Left lung (tissue), 10 donors: ENCODE measurements around the gene PHAF1. TPM values are rescaled to one million over a fixed set of nuclear protein-coding genes. Genes with fewer than 3 reads are reported as not detected.

Experiments used
- ATAC-seq: fragments of 200-7000 bp; cut with Tn5 transposase; one replicate; pipeline ENCODE4 v1.9.1; 2020; ENCODE audit warnings: moderate library complexity
- DNase-seq, 4 donors: peaks; one replicate each; pipeline ENCODE4 v3.0.0-alpha.2; 2013 to 2020
- H3K27ac ChIP-seq, 2 donors: fragments of 200-600 bp; sonication (generic) in 1 of 2; one replicate each; pipeline versions ENCODE4 v1.5.0 to v1.8.0; 2020 to 2021
- H3K27me3 ChIP-seq, 2 donors: fragments of 200-600 bp; sonication (generic) in 1 of 2; one replicate each; pipeline versions ENCODE4 v1.5.0 to v1.8.0; 2020 to 2021
- H3K36me3 ChIP-seq, 2 donors: fragments of 200-600 bp; sonication (generic) in 1 of 2; one replicate each; pipeline versions ENCODE4 v1.5.0 to v1.8.0; 2020 to 2021
- H3K4me1 ChIP-seq, 2 donors: fragments of 200-600 bp; one replicate each; pipeline ENCODE4 v1.8.0; 2021
- H3K4me3 ChIP-seq, 2 donors: fragments of 200-600 bp; sonication (generic) in 1 of 2; one replicate each; pipeline versions ENCODE4 v1.5.0 to v1.8.0; 2020 to 2021; ENCODE audit warnings: mild to moderate bottlenecking in 1 of 2
- H3K9me3 ChIP-seq, 2 donors: fragments of 200-600 bp; sonication (generic) in 1 of 2; one replicate each; pipeline versions ENCODE4 v1.5.0 to v1.8.0; 2020 to 2021
- intact Hi-C, 2 donors: fragments of 100-400 bp; cut with DNase I; formaldehyde crosslinking; loops; one replicate each; pipeline versions ENCODE4 v1.11.2 to v1.14.2; 2022
- polyA plus RNA-seq, 6 donors: library from polyadenylated mRNA; unstranded; fragments of 120-200 nt; gene quantifications; one replicate each; pipeline ENCODE4 v1.2.1, GENCODE V29; 2013; ENCODE audit not compliant: insufficient read length in 6 of 6
- total RNA-seq, 2 donors: library from RNA; stranded (reverse); fragmentation: NEBNext Ultra II Directional; extraction: Animal tissue kit (Norgen Biotek cat#: 25700); gene quantifications; one replicate each; pipeline ENCODE4 v1.2.1, GENCODE V29; 2021
- TF ChIP-seq, protein P1 (sequence below), 2 donors: fragments of 200-600 bp; sonication (generic) in 1 of 2; IDR thresholded peaks; one replicate each; pipeline versions ENCODE4 v1.5.0 to v1.8.0; 2021; ENCODE audit warnings: antibody characterized with exemption in 2 of 2
- donor health status: DM: no; HTN: yes; CAD: no.
- donor health status: DM: no; HTN: no; CAD: no.

Gene PHAF1
- total and polyA plus RNA-seq, 8 donors = 12.3 to 26.5 (median 23.5) TPM

DNA sequence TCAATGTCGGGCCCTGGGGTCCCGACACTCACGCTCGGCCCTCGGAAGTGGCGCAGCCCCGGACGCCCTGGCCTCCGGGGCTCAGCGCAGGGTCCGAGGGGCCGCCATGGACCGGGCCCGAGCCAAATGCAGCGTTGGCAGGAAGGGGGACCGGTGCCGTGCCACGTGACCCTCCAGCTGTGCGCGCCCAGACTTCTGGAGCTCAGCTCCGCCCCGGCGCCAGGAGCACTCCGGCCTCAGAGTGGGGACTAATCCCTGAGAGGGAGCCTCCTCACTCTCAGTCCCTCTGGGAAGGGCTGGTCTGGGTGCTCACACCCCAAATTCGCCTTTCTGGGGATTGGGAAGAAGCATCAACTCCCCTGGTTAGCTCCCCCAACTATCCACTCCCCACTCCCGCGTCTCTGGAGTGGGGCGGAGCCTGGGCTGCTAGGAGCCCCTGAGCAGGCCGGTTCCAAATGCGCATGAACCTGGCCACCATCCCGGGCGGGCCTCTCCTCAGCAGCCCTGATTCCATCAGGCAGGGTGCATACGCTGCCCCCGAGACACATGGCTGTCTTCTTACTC is 41.2 kb downstream of the PHAF1 start, which contains the start of gene B3GNT9:
TSS of gene B3GNT9 (minus strand) at position 166 of the 564 bp plus-strand sequence. CDS start 513 bp downstream, outside the sequence.
- intact Hi-C loops = loop anchor here in 1 of 2 donors (10.0 kb wide), 1 partner anchor 136 kb away; no protein-coding TSS in a partner anchor
- DNase-seq (peak; percentile 83 to 91 (median 90)), ATAC-seq (peak; percentile 85)
- Histone ChIP-seq H3K9me3 (no peaks in the 10 kb centered on the region), H3K27me3 (peaks cover 0 to 45% of the 10 kb centered on the region in 2 donors), H3K36me3 (peaks cover 0 to 48% of the 10 kb centered on the region in 2 donors), H3K4me3 (peak within 1 kb of the TSS; percentile 55 to 59), H3K4me1 (peaks cover 4 to 40% of the 10 kb centered on the region in 2 donors), H3K27ac (peak within 1 kb of the TSS; percentile 73 to 87)
- TF ChIP-seq, protein P1, sequence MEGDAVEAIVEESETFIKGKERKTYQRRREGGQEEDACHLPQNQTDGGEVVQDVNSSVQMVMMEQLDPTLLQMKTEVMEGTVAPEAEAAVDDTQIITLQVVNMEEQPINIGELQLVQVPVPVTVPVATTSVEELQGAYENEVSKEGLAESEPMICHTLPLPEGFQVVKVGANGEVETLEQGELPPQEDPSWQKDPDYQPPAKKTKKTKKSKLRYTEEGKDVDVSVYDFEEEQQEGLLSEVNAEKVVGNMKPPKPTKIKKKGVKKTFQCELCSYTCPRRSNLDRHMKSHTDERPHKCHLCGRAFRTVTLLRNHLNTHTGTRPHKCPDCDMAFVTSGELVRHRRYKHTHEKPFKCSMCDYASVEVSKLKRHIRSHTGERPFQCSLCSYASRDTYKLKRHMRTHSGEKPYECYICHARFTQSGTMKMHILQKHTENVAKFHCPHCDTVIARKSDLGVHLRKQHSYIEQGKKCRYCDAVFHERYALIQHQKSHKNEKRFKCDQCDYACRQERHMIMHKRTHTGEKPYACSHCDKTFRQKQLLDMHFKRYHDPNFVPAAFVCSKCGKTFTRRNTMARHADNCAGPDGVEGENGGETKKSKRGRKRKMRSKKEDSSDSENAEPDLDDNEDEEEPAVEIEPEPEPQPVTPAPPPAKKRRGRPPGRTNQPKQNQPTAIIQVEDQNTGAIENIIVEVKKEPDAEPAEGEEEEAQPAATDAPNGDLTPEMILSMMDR (IDR thresholded peaks at IDR 0.05) = no peak

- intact Hi-C loops = loop anchor here in 1 of 2 donors (10.0 kb wide), 1 partner anchor 137 kb away; no protein-coding TSS in a partner anchor
- peaks cover 4 to 42% of the 10 kb centered on the region in 2 donors for H3K4me1 ChIP-seq
- TF ChIP-seq, protein P1 (IDR thresholded peaks at IDR 0.05) = no peak
- H3K4me3 ChIP-seq = peak overlapping the region in 1 of 2 donors; percentile 59
- peaks cover 0 to 41% of the 10 kb centered on the region in 2 donors for H3K36me3 ChIP-seq
- no peaks in the 10 kb centered on the region for H3K9me3 ChIP-seq
- peaks cover 0 to 45% of the 10 kb centered on the region in 2 donors for H3K27me3 ChIP-seq
- no peak for DNase-seq
- peak overlapping the region; percentile 73 to 87 for H3K27ac ChIP-seq
- ATAC-seq = no peak
These were observed 41.8 kb downstream of the PHAF1 start for GRCh38 chr16:67151431-67152097.

DNA sequence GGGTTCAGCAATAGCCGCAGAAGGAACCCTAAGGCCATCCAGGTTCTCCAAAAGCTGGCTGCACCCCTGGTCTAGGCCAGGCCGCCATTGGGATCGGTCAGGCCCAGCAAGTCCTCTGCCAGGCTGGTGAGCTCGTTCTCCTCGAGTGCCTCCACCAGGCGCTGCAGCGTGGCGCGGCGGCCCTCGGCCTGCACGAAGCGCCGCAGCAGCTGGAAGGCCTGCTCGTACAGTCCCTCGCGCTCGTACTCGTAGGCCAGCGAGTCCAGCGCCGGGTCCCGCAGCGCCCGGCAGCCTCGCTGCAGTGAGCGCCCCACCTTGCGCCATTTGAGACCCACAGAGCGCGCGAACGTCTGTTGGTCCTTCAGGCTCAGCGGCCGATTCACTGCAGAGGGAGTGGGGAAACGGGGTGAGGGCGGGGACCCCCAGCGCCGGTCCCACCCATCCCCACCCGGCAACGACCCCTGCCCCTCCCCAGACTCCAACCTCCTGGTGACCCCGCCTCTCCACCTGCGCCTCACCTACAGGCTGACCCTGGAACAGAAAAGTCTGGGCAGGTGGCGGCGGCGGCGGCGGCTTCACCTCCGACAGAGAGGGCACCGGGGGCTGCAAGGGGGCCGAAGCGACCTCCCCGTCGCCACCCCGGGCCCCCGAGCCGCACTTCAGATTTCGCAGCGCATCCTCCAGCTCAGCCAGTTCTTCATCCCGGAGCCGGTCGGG is 45.0 kb downstream of the PHAF1 start:
- intact Hi-C loops = loop anchor here in 1 of 2 donors (5.0 to 10.0 kb wide), 2 partner anchors 140 to 177 kb away; no protein-coding TSS in a partner anchor
- ATAC-seq = no peak

DNA sequence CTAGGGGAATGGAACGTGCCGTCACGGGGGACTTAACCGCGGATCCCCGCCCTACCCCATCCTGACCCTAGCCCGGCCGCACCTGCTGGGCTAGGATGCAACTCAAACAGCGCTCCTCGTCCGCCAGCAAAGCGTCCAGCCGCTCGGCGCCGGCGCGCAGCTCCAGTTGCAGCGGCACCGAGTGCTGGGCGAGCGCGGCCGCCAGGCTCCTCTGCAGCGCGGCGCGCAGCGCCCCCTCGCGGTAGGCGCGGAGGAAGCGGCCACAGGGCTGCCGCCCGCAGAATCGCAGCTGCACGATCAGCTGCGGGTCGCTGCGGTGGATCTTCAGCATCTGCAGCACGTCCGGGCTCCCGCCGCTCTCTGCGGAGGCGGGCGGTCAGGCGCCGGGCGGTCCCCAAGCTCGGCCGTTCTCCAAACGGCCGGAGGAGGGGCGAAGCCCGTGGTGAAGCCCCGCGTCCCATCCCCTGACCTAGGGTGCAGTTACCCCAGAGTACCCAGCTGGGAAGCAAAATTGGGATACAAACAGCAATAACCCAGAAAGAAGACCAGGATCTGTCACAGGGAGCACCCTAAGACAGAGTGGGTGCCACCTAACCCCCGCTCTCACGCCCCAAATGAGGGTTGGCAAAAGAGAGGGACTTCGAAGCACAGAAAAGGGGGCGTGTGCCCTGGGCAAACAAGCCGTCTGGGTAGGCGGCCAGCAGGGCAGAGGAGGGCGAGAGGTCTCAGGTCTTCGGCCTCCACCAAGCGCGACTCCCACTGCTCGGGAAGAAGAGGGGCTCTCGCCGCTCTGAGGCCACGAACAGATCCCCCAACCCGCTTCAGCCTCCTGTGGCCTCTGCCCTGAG is 45.8 kb downstream of the PHAF1 start:
- DNase-seq (peak; percentile 76 to 97 (median 84)), ATAC-seq (peak; percentile 62)
- H3K36me3 ChIP-seq = peaks cover 0 to 11% of the 10 kb centered on the region in 2 donors
- peaks cover 0 to 31% of the 10 kb centered on the region in 2 donors for H3K27me3 ChIP-seq
- no peaks in the 10 kb centered on the region for H3K9me3 ChIP-seq
- H3K4me3 ChIP-seq = no peak overlapping the region
- no peak overlapping the region for H3K27ac ChIP-seq
- TF ChIP-seq, protein P1 (IDR thresholded peaks at IDR 0.05) = peak; percentile 97 to 98
- intact Hi-C loops = loop anchor here in 1 of 2 donors (5.0 to 10.0 kb wide), 2 partner anchors 141 to 178 kb away; no protein-coding TSS in a partner anchor
- H3K4me1 ChIP-seq = peaks cover 4 to 49% of the 10 kb centered on the region in 2 donors

More for the DNA sequence above, 45.0 kb downstream of the PHAF1 start:
- H3K36me3 ChIP-seq = peaks cover 0 to 11% of the 10 kb centered on the region in 2 donors
- no peak overlapping the region for H3K4me3 ChIP-seq
- no peak overlapping the region for H3K27ac ChIP-seq
- TF ChIP-seq, protein P1 (IDR thresholded peaks at IDR 0.05) = no peak
- no peak for DNase-seq
- no peaks in the 10 kb centered on the region for H3K9me3 ChIP-seq
- peaks cover 0 to 39% of the 10 kb centered on the region in 2 donors for H3K27me3 ChIP-seq
- H3K4me1 ChIP-seq = peaks cover 4 to 56% of the 10 kb centered on the region in 2 donors
